HEK293 (cell line): Measurements from ENCODE around the gene ZNF579.

ENCODE experiments used
- GLIS2 ChIP-seq: fragments of 450-650 bp; formaldehyde crosslinking; IDR thresholded peaks from 2 replicates; pipeline ENCODE4 v1.5.1; 2016; ENCODE audit warnings: missing biosample characterization, missing genetic modification characterization
- HOXD13 ChIP-seq: sonication (generic); formaldehyde crosslinking; IDR thresholded peaks from 2 replicates; pipeline ENCODE4 v1.8.0; 2022; ENCODE audit warnings: missing genetic modification reagents, borderline replicate concordance
- SCRT2 ChIP-seq: fragments of 450-650 bp; formaldehyde crosslinking; IDR thresholded peaks from 2 replicates; pipeline ENCODE4 v1.5.1; 2016; ENCODE audit warnings: missing biosample characterization, missing genetic modification characterization
- SP2 ChIP-seq: fragments of 450-650 bp; formaldehyde crosslinking; IDR thresholded peaks from 2 replicates; pipeline ENCODE4 v1.5.1; 2016; ENCODE audit warnings: missing biosample characterization, missing genetic modification characterization
- SP3 ChIP-seq: fragments of 450-650 bp; formaldehyde crosslinking; IDR thresholded peaks from 2 replicates; pipeline ENCODE4 v1.5.1; 2016; ENCODE audit warnings: missing biosample characterization, missing genetic modification characterization
- ZBTB11 ChIP-seq: fragments of 450-650 bp; formaldehyde crosslinking; conservative IDR thresholded peaks from 2 replicates; pipeline ENCODE4 v1.5.1; 2016; ENCODE audit warnings: low read depth, missing biosample characterization, missing genetic modification characterization
- ZBTB17 ChIP-seq: fragments of 450-650 bp; formaldehyde crosslinking; IDR thresholded peaks from 2 replicates; pipeline ENCODE4 v1.5.1; 2016; ENCODE audit warnings: missing biosample characterization, missing genetic modification characterization
- ZBTB20 ChIP-seq: fragments of 450-650 bp; formaldehyde crosslinking; IDR thresholded peaks from 2 replicates; pipeline ENCODE4 v1.5.1; 2016; ENCODE audit warnings: missing biosample characterization, missing genetic modification characterization
- ZFP37 ChIP-seq: fragments of 450-650 bp; formaldehyde crosslinking; IDR thresholded peaks from 2 replicates; pipeline ENCODE4 v1.5.1; 2016; ENCODE audit warnings: missing biosample characterization, missing genetic modification characterization
- ZNF112 ChIP-seq: fragments of 450-650 bp; formaldehyde crosslinking; IDR thresholded peaks from 2 replicates; pipeline ENCODE4 v1.5.0; 2017; ENCODE audit warnings: missing biosample characterization, missing genetic modification characterization
- ZNF114 ChIP-seq: fragments of 450-650 bp; formaldehyde crosslinking; IDR thresholded peaks from 2 replicates; pipeline ENCODE4 v1.5.0; 2017; ENCODE audit warnings: missing biosample characterization, missing genetic modification characterization
- ZNF155 ChIP-seq: fragments of 450-650 bp; formaldehyde crosslinking; IDR thresholded peaks from 2 replicates; pipeline ENCODE4 v1.5.1; 2016; ENCODE audit warnings: missing biosample characterization, missing genetic modification characterization
- ZNF157 ChIP-seq: fragments of 450-650 bp; formaldehyde crosslinking; IDR thresholded peaks from 2 replicates; pipeline ENCODE4 v1.5.1; 2016; ENCODE audit warnings: missing biosample characterization, missing genetic modification characterization
- ZNF221 ChIP-seq: fragments of 450-650 bp; formaldehyde crosslinking; IDR thresholded peaks from 2 replicates; pipeline ENCODE4 v1.5.1; 2017; ENCODE audit warnings: missing biosample characterization, missing genetic modification characterization, borderline replicate concordance
- ZNF311 ChIP-seq: fragments of 450-650 bp; formaldehyde crosslinking; IDR thresholded peaks from 2 replicates; pipeline ENCODE4 v1.5.1; 2017; ENCODE audit warnings: missing biosample characterization, missing genetic modification characterization, borderline replicate concordance
- ZNF354C ChIP-seq: fragments of 450-650 bp; formaldehyde crosslinking; IDR thresholded peaks from 2 replicates; pipeline ENCODE4 v1.5.1; 2016; ENCODE audit warnings: missing biosample characterization, missing genetic modification characterization, low read depth, borderline replicate concordance
- ZNF366 ChIP-seq: fragments of 450-650 bp; formaldehyde crosslinking; conservative IDR thresholded peaks from 2 replicates; pipeline ENCODE4 v1.5.1; 2016; ENCODE audit warnings: missing biosample characterization, missing genetic modification characterization
- ZNF398 ChIP-seq: fragments of 450-650 bp; formaldehyde crosslinking; IDR thresholded peaks from 2 replicates; pipeline ENCODE4 v1.5.1; 2017; ENCODE audit warnings: missing biosample characterization, missing genetic modification characterization
- ZNF514 ChIP-seq: fragments of 450-650 bp; formaldehyde crosslinking; IDR thresholded peaks from 2 replicates; pipeline ENCODE4 v1.5.1; 2016; ENCODE audit warnings: missing biosample characterization, missing genetic modification characterization
- ZNF558 ChIP-seq: fragments of 450-650 bp; formaldehyde crosslinking; IDR thresholded peaks from 2 replicates; pipeline ENCODE4 v1.5.1; 2016; ENCODE audit warnings: missing biosample characterization, missing genetic modification characterization
- ZNF561 ChIP-seq: fragments of 450-650 bp; IDR thresholded peaks from 2 replicates; pipeline ENCODE4 v1.5.1; 2018; ENCODE audit warnings: missing biosample characterization, missing genetic modification characterization, borderline replicate concordance
- ZNF600 ChIP-seq: fragments of 450-650 bp; formaldehyde crosslinking; IDR thresholded peaks from 2 replicates; pipeline ENCODE4 v1.5.1; 2016; ENCODE audit warnings: missing biosample characterization, missing genetic modification characterization
- ZNF623 ChIP-seq: fragments of 450-650 bp; formaldehyde crosslinking; IDR thresholded peaks from 2 replicates; pipeline ENCODE4 v1.5.1; 2016; ENCODE audit warnings: missing biosample characterization, missing genetic modification characterization
- ZNF837 ChIP-seq: fragments of 450-650 bp; formaldehyde crosslinking; IDR thresholded peaks from 2 replicates; pipeline ENCODE4 v1.5.1; 2016; ENCODE audit warnings: missing biosample characterization, missing genetic modification characterization
- ZXDB ChIP-seq: fragments of 450-650 bp; formaldehyde crosslinking; IDR thresholded peaks from 2 replicates; pipeline ENCODE4 v1.5.1; 2016; ENCODE audit warnings: missing biosample characterization, missing genetic modification characterization
- TF ChIP-seq, protein P1 (sequence below): fragments of 450-650 bp; formaldehyde crosslinking; IDR thresholded peaks from 2 replicates; pipeline ENCODE4 v1.5.1; 2016; ENCODE audit warnings: missing biosample characterization, missing genetic modification characterization
- TF ChIP-seq, protein P2 (sequence below): fragments of 450-650 bp; formaldehyde crosslinking; IDR thresholded peaks from 2 replicates; pipeline ENCODE4 v1.5.1; 2016; ENCODE audit warnings: missing biosample characterization, missing genetic modification characterization

ZNF579 gene

GRCh38 chr19:55579766-55580621 lies 654 bp downstream of the ZNF579 start (continued):
- TF ChIP-seq, protein P1, sequence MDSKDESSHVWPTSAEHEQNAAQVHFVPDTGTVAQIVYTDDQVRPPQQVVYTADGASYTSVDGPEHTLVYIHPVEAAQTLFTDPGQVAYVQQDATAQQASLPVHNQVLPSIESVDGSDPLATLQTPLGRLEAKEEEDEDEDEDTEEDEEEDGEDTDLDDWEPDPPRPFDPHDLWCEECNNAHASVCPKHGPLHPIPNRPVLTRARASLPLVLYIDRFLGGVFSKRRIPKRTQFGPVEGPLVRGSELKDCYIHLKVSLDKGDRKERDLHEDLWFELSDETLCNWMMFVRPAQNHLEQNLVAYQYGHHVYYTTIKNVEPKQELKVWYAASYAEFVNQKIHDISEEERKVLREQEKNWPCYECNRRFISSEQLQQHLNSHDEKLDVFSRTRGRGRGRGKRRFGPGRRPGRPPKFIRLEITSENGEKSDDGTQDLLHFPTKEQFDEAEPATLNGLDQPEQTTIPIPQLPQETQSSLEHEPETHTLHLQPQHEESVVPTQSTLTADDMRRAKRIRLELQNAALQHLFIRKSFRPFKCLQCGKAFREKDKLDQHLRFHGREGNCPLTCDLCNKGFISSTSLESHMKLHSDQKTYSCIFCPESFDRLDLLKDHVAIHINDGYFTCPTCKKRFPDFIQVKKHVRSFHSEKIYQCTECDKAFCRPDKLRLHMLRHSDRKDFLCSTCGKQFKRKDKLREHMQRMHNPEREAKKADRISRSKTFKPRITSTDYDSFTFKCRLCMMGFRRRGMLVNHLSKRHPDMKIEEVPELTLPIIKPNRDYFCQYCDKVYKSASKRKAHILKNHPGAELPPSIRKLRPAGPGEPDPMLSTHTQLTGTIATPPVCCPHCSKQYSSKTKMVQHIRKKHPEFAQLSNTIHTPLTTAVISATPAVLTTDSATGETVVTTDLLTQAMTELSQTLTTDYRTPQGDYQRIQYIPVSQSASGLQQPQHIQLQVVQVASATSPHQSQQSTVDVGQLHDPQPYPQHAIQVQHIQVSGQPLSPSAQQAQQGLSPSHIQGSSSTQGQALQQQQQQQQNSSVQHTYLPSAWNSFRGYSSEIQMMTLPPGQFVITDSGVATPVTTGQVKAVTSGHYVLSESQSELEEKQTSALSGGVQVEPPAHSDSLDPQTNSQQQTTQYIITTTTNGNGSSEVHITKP (tag by site-specific recombination) = peak; percentile 21; the same call in 1 of the 2 replicates
- TF ChIP-seq ZNF311 (tag by site-specific recombination) (no peak), ZNF112 (tag by site-specific recombination) (no peak), SP2 (peak; percentile 80), SP3 (tag by site-specific recombination) (peak; percentile 78), ZNF837 (no peak), ZBTB17 (peak; percentile 76; the same call in 1 of the 2 replicates), ZNF398 (tag by site-specific recombination) (peak; percentile 73), ZNF155 (no peak), ZNF114 (tag by site-specific recombination) (no peak), ZBTB11 (tag by site-specific recombination) (peak; percentile 12; the same call in 1 of the 2 replicates), ZNF366 (peak; percentile 93), ZNF558 (tag by site-specific recombination) (no peak), SCRT2 (tag by site-specific recombination) (no peak), ZBTB20 (tag by site-specific recombination) (peak; percentile 40; the same call in 1 of the 2 replicates), ZNF561 (tag by site-specific recombination) (no peak), GLIS2 (tag by site-specific recombination) (peak; percentile 42; the same call in 1 of the 2 replicates), ZFP37 (tag by site-specific recombination) (no peak), ZXDB (peak; percentile 51; the same call in 1 of the 2 replicates), ZNF157 (tag by site-specific recombination) (no peak), ZNF623 (tag by site-specific recombination) (no peak), HOXD13 (CRISPR knock-in tag) (peak; percentile 43; the same call in 1 of the 2 replicates), ZNF514 (tag by site-specific recombination) (no peak), ZNF600 (tag by site-specific recombination) (peak; percentile 10; the same call in 1 of the 2 replicates), ZNF221 (tag by site-specific recombination) (no peak), ZNF354C (tag by site-specific recombination) (no peak)
- TF ChIP-seq, protein P2, sequence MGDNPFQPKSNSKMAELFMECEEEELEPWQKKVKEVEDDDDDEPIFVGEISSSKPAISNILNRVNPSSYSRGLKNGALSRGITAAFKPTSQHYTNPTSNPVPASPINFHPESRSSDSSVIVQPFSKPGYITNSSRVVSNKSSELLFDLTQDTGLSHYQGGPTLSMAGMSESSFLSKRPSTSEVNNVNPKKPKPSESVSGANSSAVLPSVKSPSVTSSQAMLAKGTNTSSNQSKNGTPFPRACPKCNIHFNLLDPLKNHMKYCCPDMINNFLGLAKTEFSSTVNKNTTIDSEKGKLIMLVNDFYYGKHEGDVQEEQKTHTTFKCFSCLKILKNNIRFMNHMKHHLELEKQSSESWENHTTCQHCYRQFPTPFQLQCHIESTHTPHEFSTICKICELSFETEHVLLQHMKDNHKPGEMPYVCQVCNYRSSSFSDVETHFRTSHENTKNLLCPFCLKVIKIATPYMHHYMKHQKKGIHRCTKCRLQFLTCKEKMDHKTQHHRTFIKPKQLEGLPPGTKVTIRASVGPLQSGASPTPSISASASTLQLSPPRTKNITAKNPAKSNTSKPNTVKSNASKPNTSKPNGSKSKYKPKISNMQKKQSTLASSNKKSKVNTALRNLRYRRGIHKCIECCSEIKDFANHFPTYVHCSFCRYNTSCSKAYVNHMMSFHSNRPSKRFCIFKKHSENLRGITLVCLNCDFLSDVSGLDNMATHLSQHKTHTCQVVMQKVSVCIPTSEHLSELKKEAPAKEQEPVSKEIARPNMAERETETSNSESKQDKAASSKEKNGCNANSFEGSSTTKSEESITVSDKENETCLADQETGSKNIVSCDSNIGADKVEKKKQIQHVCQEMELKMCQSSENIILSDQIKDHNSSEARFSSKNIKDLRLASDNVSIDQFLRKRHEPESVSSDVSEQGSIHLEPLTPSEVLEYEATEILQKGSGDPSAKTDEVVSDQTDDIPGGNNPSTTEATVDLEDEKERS (tag by site-specific recombination) = no peak
- TF ChIP-seq, all 188 proteins: peak for 14
